Measurements from ENCODE around the gene SERPINE1.
"Not testable (repeated sequence)": the region's sequence is repeated elsewhere in the genome, so short reads cannot be mapped to it uniquely, and the experiment has no call there.

SERPINE1 gene

DNA sequence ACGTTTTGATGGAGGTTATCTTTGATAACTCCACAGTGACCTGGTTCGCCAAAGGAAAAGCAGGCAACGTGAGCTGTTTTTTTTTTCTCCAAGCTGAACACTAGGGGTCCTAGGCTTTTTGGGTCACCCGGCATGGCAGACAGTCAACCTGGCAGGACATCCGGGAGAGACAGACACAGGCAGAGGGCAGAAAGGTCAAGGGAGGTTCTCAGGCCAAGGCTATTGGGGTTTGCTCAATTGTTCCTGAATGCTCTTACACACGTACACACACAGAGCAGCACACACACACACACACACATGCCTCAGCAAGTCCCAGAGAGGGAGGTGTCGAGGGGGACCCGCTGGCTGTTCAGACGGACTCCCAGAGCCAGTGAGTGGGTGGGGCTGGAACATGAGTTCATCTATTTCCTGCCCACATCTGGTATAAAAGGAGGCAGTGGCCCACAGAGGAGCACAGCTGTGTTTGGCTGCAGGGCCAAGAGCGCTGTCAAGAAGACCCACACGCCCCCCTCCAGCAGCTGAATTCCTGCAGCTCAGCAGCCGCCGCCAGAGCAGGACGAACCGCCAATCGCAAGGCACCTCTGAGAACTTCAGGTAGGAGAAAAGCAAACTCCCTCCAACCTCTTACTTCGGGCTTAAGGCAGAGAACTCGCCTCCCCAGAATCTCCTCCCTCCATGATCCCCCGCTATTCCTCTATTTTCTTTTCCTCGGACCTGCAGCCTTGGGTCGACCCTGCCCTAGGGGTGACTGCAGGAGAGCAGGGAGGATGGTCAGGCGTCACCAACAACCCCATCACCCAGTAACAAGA is at the start of gene SERPINE1:
SERPINE1 (plus strand) TSS at position 454 of the 809 bp plus-strand sequence. CDS start 1,290 bp downstream, outside the sequence.
- no peaks in the 10 kb centered on the region for H3K27me3 ChIP-seq (ENCODE audit: low read depth)
- H3K9me3 ChIP-seq, result no peaks in the 10 kb centered on the region
- no peaks in the 10 kb centered on the region for H3K36me3 ChIP-seq (replicated peaks)
- in situ Hi-C loops (cut with MboI; ENCODE audit: low sequenced_read_pairs), result loop anchor here (25.0 kb wide), 1 partner anchor 1135 kb away; no protein-coding TSS in a partner anchor
- peaks cover 3% of the 10 kb centered on the region; the same call in 1 of the 2 replicates for H3K4me1 ChIP-seq
- peak in 1 of 2 experiments; percentile 53 for DNase-seq (ENCODE audit: low spot score in 2 of 2)
- H3K4me3 ChIP-seq, result no peak within 1 kb of the TSS

DNA sequence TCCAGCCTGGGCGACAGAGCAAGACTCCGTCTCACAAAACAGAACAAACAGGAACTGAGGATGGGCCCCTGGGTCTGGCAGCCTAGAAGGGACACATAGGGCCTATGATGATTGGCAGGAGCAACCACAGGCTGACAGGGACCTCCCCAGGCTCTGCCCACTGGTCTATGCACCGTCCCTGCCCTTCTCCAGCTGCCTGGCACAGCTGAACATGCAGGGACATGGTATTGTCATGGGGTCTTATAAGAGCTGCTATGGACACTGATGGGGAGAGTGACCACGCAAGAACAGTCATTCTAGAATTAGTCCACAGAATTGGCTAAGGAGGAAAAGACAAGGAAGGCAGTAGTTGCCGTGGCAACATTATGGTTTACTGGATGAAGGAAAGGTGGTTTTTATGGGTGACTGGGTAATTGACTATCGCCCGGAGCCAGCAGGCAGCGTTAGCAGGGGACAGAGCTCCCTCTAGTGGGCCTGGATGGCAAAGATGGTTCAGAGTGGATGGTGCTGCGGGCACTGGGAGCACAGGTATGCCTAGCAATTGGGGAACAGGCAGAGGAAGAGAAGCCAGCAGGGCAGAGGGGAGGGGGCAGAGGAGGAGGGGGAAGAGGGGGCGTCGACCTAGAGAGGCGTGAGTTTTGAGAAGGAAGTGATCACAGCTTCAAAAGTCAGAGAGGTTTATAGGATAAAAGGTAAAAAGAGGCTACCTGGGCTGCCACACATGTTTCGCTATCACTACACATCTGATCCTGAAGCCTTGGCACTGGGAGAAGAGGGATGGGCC is 49.4 kb upstream of the SERPINE1 start:
- Histone ChIP-seq H3K27me3 (ENCODE audit: low read depth) (no peaks in the 10 kb centered on the region), H3K4me1 (peaks cover 3% of the 10 kb centered on the region), H3K36me3 (replicated peaks) (no peaks in the 10 kb centered on the region), H3K4me3 (no peak overlapping the region), H3K9me3 (no peaks in the 10 kb centered on the region)
- DNase-seq (ENCODE audit: low spot score in 2 of 2), result peak; percentile 78 to 90
- in situ Hi-C loops (cut with MboI; ENCODE audit: low sequenced_read_pairs), result no loop called here

- in situ Hi-C loops (cut with MboI; ENCODE audit: low sequenced_read_pairs), result no loop called here
- no peak for DNase-seq (ENCODE audit: low spot score in 2 of 2)
- no peaks in the 10 kb centered on the region for H3K36me3 ChIP-seq (replicated peaks)
- no peaks in the 10 kb centered on the region for H3K27me3 ChIP-seq (ENCODE audit: low read depth)
- H3K4me3 ChIP-seq, result no peak overlapping the region
- peaks cover 4% of the 10 kb centered on the region for H3K4me1 ChIP-seq
- no peaks in the 10 kb centered on the region for H3K9me3 ChIP-seq
Measured at GRCh38 chr7:101081432-101081831, 45.5 kb upstream of the SERPINE1 start.

DNA sequence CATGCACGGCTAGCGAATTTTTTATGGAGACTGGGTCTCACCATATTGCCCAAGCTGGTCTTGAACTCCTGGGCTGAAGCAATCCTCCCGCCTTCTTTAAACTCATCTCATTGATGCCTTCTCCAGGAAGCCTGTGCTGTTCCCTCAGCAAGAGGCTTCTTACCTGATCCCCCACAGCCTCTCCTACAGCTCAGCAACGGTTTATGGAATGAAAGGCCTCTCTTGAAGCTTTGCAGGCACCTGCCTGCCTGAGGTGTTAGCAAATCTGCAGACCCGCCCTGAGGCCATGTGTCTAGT is 42.1 kb upstream of the SERPINE1 start:
- peak overlapping the region; percentile 51 for H3K4me3 ChIP-seq
- peaks cover 6% of the 10 kb centered on the region; the same call in 1 of the 2 replicates for H3K36me3 ChIP-seq (replicated peaks)
- peaks cover 4% of the 10 kb centered on the region for H3K4me1 ChIP-seq
- DNase-seq (ENCODE audit: low spot score in 2 of 2), result no peak
- H3K9me3 ChIP-seq, result no peaks in the 10 kb centered on the region
- in situ Hi-C loops (cut with MboI; ENCODE audit: low sequenced_read_pairs), result no loop called here
- H3K27me3 ChIP-seq (ENCODE audit: low read depth), result no peaks in the 10 kb centered on the region

- Histone ChIP-seq H3K4me1 (peaks cover 4% of the 10 kb centered on the region), H3K27me3 (ENCODE audit: low read depth) (no peaks in the 10 kb centered on the region), H3K4me3 (peak within 1 kb of the TSS; percentile 51), H3K36me3 (replicated peaks) (peaks cover 6% of the 10 kb centered on the region; the same call in 1 of the 2 replicates), H3K9me3 (no peaks in the 10 kb centered on the region)
- in situ Hi-C loops (cut with MboI; ENCODE audit: low sequenced_read_pairs), result no loop called here
- peak; percentile 68 to 89 for DNase-seq (ENCODE audit: low spot score in 2 of 2)
Measured at GRCh38 chr7:101085162-101085964, 41.5 kb upstream of the SERPINE1 start, which contains the start of gene TRIM56. TRIM56 (plus strand) TSS chr7:101085481; CDS start chr7:101087313, 1,832 bp downstream.

DNA sequence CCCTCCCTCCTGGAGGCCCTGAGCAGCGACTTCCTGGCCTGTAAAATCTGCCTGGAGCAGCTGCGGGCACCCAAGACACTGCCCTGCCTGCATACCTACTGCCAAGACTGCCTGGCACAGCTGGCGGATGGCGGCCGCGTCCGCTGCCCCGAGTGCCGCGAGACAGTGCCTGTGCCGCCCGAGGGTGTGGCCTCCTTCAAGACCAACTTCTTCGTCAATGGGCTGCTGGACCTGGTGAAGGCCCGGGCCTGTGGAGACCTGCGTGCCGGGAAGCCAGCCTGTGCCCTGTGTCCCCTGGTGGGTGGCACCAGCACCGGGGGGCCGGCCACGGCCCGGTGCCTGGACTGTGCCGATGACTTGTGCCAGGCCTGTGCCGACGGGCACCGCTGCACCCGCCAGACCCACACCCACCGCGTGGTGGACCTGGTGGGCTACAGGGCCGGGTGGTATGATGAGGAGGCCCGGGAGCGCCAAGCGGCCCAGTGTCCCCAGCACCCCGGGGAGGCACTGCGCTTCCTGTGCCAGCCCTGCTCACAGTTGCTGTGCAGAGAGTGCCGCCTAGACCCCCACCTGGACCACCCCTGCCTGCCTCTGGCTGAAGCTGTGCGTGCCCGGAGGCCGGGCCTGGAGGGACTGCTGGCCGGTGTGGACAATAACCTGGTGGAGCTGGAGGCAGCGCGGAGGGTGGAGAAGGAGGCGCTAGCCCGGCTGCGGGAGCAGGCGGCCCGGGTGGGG is 39.4 kb upstream of the SERPINE1 start:
- H3K9me3 ChIP-seq, result no peaks in the 10 kb centered on the region; the same call in 1 of the 2 replicates
- in situ Hi-C loops (cut with MboI; ENCODE audit: low sequenced_read_pairs), result no loop called here
- peaks cover 6% of the 10 kb centered on the region; the same call in 1 of the 2 replicates for H3K36me3 ChIP-seq (replicated peaks)
- H3K27me3 ChIP-seq (ENCODE audit: low read depth), result no peaks in the 10 kb centered on the region
- H3K4me3 ChIP-seq, result no peak overlapping the region
- DNase-seq (ENCODE audit: low spot score in 2 of 2), result no peak
- peaks cover 4% of the 10 kb centered on the region for H3K4me1 ChIP-seq

- Histone ChIP-seq H3K9me3 (no peaks in the 10 kb centered on the region; the same call in 1 of the 2 replicates), H3K4me3 (no peak overlapping the region), H3K36me3 (replicated peaks) (peaks cover 6% of the 10 kb centered on the region; the same call in 1 of the 2 replicates), H3K4me1 (peaks cover 4% of the 10 kb centered on the region), H3K27me3 (ENCODE audit: low read depth) (no peaks in the 10 kb centered on the region)
- in situ Hi-C loops (cut with MboI; ENCODE audit: low sequenced_read_pairs), result no loop called here
- DNase-seq (ENCODE audit: low spot score in 2 of 2), result no peak
Measured at GRCh38 chr7:101088069-101088425, 38.9 kb upstream of the SERPINE1 start.

- in situ Hi-C loops (cut with MboI; ENCODE audit: low sequenced_read_pairs), result no loop called here
- DNase-seq (ENCODE audit: low spot score in 2 of 2), result no peak
- no peaks in the 10 kb centered on the region for H3K27me3 ChIP-seq (ENCODE audit: low read depth)
- H3K4me1 ChIP-seq, result peaks cover 4% of the 10 kb centered on the region
- no peaks in the 10 kb centered on the region; the same call in 1 of the 2 replicates for H3K9me3 ChIP-seq
- H3K4me3 ChIP-seq, result no peak overlapping the region
- peaks cover 6% of the 10 kb centered on the region; the same call in 1 of the 2 replicates for H3K36me3 ChIP-seq (replicated peaks)
Measured at GRCh38 chr7:101088858-101089529, 37.9 kb upstream of the SERPINE1 start.

DNA sequence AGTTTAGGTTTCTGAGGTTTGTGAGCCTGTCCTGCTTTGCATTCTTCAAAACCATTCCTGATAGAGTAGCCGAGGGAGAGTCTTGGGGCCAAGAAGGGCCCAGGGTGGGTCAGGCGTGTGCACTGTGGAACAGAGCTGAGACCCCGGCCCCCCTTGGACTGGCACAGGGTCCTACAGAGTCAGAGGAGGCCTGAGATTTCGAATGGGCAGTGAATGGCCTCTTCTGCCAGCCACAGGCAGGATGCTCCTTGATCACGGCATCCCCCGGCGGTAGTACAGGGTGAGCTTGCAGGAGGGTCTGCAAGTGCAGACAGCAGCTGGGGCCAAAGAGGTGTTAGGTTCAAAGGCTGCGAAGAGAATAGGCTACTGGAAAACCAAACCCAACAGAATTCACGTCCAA is 37.0 kb upstream of the SERPINE1 start:
- Histone ChIP-seq H3K36me3 (replicated peaks) (peaks cover 6% of the 10 kb centered on the region; the same call in 1 of the 2 replicates), H3K4me1 (peaks cover 3% of the 10 kb centered on the region), H3K27me3 (ENCODE audit: low read depth) (no peaks in the 10 kb centered on the region), H3K4me3 (no peak overlapping the region), H3K9me3 (no peaks in the 10 kb centered on the region; the same call in 1 of the 2 replicates)
- DNase-seq (ENCODE audit: low spot score in 2 of 2), result no peak
- in situ Hi-C loops (cut with MboI; ENCODE audit: low sequenced_read_pairs), result no loop called here

DNA sequence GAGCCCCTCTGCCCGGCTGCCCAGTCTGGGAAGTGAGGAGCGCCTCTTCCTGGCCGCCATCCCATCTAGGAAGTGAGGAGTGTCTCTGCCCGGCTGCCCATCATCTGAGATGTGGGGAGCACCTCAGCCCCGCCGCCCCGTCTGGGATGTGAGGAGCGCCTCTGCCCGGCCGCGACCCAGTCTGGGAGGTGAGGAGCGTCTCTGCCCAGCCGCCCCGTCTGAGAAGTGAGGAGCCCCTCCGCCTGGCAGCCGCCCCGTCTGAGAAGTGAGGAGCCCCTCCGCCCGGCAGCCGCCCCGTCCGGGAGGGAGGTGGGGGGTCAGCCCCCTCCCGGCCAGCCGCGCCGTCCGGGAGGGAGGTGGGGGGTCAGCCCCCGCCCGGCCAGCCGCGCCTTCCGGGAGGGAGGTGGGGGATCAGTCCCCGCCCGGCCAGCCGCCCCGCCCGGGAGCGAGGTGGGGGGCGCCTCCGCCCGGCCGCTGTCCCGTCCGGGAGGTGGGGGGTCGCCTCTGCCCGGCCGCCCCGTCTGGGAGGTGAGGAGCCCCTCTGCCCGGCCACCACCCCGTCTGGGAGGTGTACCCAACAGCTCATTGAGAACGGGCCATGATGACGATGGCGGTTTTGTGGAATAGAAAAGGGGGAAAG is 34.5 kb upstream of the SERPINE1 start:
- in situ Hi-C loops (cut with MboI; ENCODE audit: low sequenced_read_pairs); H3K36me3 ChIP-seq (replicated peaks): not testable (repeated sequence)

GRCh38 chr7:101093906-101094305 is 33.0 kb upstream of the SERPINE1 start:
- no peak for DNase-seq (ENCODE audit: low spot score in 2 of 2)
- no peaks in the 10 kb centered on the region for H3K27me3 ChIP-seq (ENCODE audit: low read depth)
- in situ Hi-C loops (cut with MboI; ENCODE audit: low sequenced_read_pairs), result no loop called here
- no peaks in the 10 kb centered on the region for H3K4me1 ChIP-seq
- no peak overlapping the region for H3K4me3 ChIP-seq
- no peaks in the 10 kb centered on the region; the same call in 1 of the 2 replicates for H3K9me3 ChIP-seq
- peaks cover under 1% of the 10 kb centered on the region; the same call in 1 of the 2 replicates for H3K36me3 ChIP-seq (replicated peaks)

More for the DNA sequence above, 34.5 kb upstream of the SERPINE1 start:
- H3K9me3 ChIP-seq; H3K4me3 ChIP-seq; H3K27me3 ChIP-seq (ENCODE audit: low read depth); DNase-seq (ENCODE audit: low spot score in 2 of 2); H3K4me1 ChIP-seq: not testable (repeated sequence)

DNA sequence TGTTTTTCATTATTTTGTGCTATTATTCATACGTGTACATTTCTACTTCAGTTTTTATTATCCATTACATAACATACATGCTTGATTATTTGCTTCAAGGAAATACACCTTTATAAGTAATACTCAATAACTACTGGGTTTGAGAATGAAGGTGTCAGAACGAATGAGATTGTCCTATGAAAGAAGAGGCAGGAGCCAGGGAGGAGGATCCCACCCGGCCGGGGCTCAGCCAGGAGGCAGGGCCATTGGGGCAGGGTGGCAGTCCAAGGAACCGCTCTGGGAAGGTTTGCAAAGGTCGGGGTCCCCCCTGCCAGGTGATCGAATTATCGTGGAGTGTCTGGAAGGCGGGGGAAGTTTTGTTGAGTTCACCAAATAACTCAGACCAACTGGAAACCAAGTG is 32.5 kb upstream of the SERPINE1 start:
- in situ Hi-C loops (cut with MboI; ENCODE audit: low sequenced_read_pairs), result no loop called here
- Histone ChIP-seq H3K27me3 (ENCODE audit: low read depth) (no peaks in the 10 kb centered on the region), H3K4me3 (no peak overlapping the region), H3K36me3 (replicated peaks) (no peaks in the 10 kb centered on the region), H3K4me1 (no peaks in the 10 kb centered on the region; the same call in 1 of the 2 replicates), H3K9me3 (no peaks in the 10 kb centered on the region; the same call in 1 of the 2 replicates)
- DNase-seq (ENCODE audit: low spot score in 2 of 2), result no peak
